Keratinocyte (primary cell): Measurements from ENCODE around the gene RPH3AL. TPM values are rescaled to one million over a fixed set of nuclear protein-coding genes. Genes with fewer than 3 reads are reported as not detected.

Source experiments
- DNase-seq: peaks from one replicate; pipeline ENCODE4 v3.0.0-alpha.2; 2011; ENCODE audit warnings: low read depth, missing footprints, low spot score
- FAIRE-seq: peaks from 2 replicates; lab custom pipeline; 2011; peaks lifted over from hg19 to GRCh38; lab: Jason Lieb, UNC
- H2AFZ ChIP-seq: 2 replicates; pipeline ENCODE4 v1.6.0; 2012; ENCODE audit warnings: low read length, control low read depth, inconsistent platforms; ENCODE audit not compliant: control insufficient read depth
- H3K27ac ChIP-seq: 2 replicates; pipeline ENCODE4 v1.5.1; 2011; ENCODE audit warnings: low read length; ENCODE audit not compliant: control insufficient read depth, insufficient read depth
- H3K27me3 ChIP-seq: 3 replicates; pipeline ENCODE4 v1.6.0; 2011; ENCODE audit warnings: low read length; ENCODE audit not compliant: control insufficient read depth, insufficient read depth; ENCODE audit errors: extremely low read depth
- H3K36me3 ChIP-seq, 2 experiments: 2 replicates in 1 of 2; 3 replicates in 1 of 2; pipeline ENCODE4 v1.5.1; 2011; ENCODE audit warnings: low read length in 2 of 2, mild to moderate bottlenecking in 1 of 2; ENCODE audit not compliant: control insufficient read depth in 2 of 2, insufficient read depth in 2 of 2; ENCODE audit errors: extremely low read depth in 1 of 2
- H3K4me1 ChIP-seq: 3 replicates; pipeline ENCODE4 v1.5.1; 2011; ENCODE audit warnings: low read length; ENCODE audit not compliant: control insufficient read depth, insufficient read depth; ENCODE audit errors: extremely low read depth
- H3K4me2 ChIP-seq: 3 replicates; pipeline ENCODE4 v1.6.0; 2011; ENCODE audit warnings: low read depth, low read length; ENCODE audit not compliant: control insufficient read depth, insufficient read depth; ENCODE audit errors: extremely low read depth
- H3K4me3 ChIP-seq, 3 experiments: fragments of 200-600 bp in 1 of 3; sonication (generic) in 1 of 3; 2 replicates in 2 of 3; 3 replicates in 1 of 3; pipeline ENCODE4 v1.5.1; 2011 to 2016; ENCODE audit warnings: low read length in 3 of 3, mild to moderate bottlenecking in 3 of 3, control low read depth in 2 of 3, inconsistent platforms in 1 of 3, low read depth in 1 of 3, mixed read lengths in 1 of 3, mixed run types in 1 of 3, moderate library complexity in 1 of 3; ENCODE audit not compliant: control insufficient read depth in 2 of 3, insufficient read depth in 2 of 3; ENCODE audit errors: extremely low read depth in 1 of 3
- H3K79me2 ChIP-seq: 2 replicates; pipeline ENCODE4 v1.6.0; 2012; ENCODE audit warnings: low read length; ENCODE audit not compliant: control insufficient read depth, insufficient read depth
- H3K9ac ChIP-seq: 3 replicates; pipeline ENCODE4 v1.6.0; 2011; ENCODE audit warnings: low read length; ENCODE audit not compliant: control insufficient read depth, insufficient read depth; ENCODE audit errors: extremely low read depth
- H3K9me1 ChIP-seq: 3 replicates; pipeline ENCODE4 v1.6.0; 2011; ENCODE audit warnings: low read length; ENCODE audit not compliant: control insufficient read depth, insufficient read depth; ENCODE audit errors: extremely low read depth
- H3K9me3 ChIP-seq: 2 replicates; pipeline ENCODE4 v1.5.1; 2012; ENCODE audit warnings: low read depth, low read length; ENCODE audit not compliant: control insufficient read depth
- H4K20me1 ChIP-seq: 3 replicates; pipeline ENCODE4 v1.6.0; 2011; ENCODE audit warnings: low read length; ENCODE audit not compliant: control insufficient read depth, insufficient read depth; ENCODE audit errors: extremely low read depth
- EZH2 ChIP-seq: IDR thresholded peaks from one replicate; pipeline ENCODE4 v1.6.1; 2012; ENCODE audit warnings: inconsistent platforms, mild to moderate bottlenecking, low read length, moderate library complexity
- dilution Hi-C: fragments of 300-500 bp; cut with MboI; formaldehyde crosslinking; loops from one replicate; pipeline ENCODE4 v1.7.0; 2020; ENCODE audit warnings: low sequenced_read_pairs; ENCODE audit not compliant: extremely low pct_ligation_motif_present
- polyA plus RNA-seq, 5 experiments: library from polyadenylated mRNA; depleted of rRNA in 3 of 5; stranded (reverse) in 3 of 5; stranded (forward) in 1 of 5; unstranded in 1 of 5; fragments of >200 nt; gene quantifications; 1 replicate in 1 of 5; 2 replicates in 3 of 5; 3 replicates in 1 of 5; pipeline versions ENCODE4 v1.2.1 to v1.2.3, GENCODE V29; 2011 to 2012; ENCODE audit warnings: missing spikeins in 2 of 5, low read depth in 1 of 5, low replicate concordance in 1 of 5
- TF ChIP-seq, protein P1 (sequence below), 3 experiments: IDR thresholded peaks in 1 of 3; conservative IDR thresholded peaks in 1 of 3; optimal IDR thresholded peaks in 1 of 3; 2 replicates in 2 of 3; 3 replicates in 1 of 3; pipeline versions ENCODE3 to v1.5.1; 2011; ENCODE audit warnings: low read length in 3 of 3, mild to moderate bottlenecking in 3 of 3, moderate library complexity in 2 of 3, control low read depth in 1 of 3, inconsistent platforms in 1 of 3; ENCODE audit not compliant: insufficient read depth in 2 of 3; ENCODE audit errors: extremely low read depth in 1 of 3

The RPH3AL gene
- polyA plus RNA-seq, 1 donor (not counting 4 experiments of a cell fraction or from before 2014, with no cell fraction given), result 0.31 TPM

DNA sequence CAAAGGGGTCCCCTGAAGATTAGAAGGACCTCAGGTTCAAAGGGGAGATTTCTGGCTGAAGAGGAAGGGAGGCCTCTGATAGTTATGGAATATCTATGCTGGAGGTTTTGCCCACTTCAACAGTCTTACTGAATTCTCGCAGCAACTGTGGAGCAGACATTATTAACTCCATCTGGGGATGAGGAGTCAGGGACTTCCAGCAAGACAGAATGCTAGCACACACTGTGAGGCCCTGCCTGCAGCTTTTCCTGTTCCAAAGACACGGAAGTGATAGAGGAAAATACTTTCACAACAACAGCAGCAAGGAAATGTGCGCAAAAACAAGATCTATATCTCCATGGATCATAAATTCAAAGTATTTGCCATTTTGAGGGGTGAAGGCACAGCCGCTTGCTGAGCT is 72.8 kb downstream of the RPH3AL start:
- no peak overlapping the region for H3K4me2 ChIP-seq
- no peak overlapping the region for H3K4me3 ChIP-seq
- no peaks in the 10 kb centered on the region for H3K36me3 ChIP-seq
- no peaks in the 10 kb centered on the region for H3K9me3 ChIP-seq
- no peaks in the 10 kb centered on the region for H3K9me1 ChIP-seq
- FAIRE-seq, result no peak
- no peak overlapping the region for H2AFZ ChIP-seq
- H3K27me3 ChIP-seq, result peaks cover 8% of the 10 kb centered on the region
- dilution Hi-C loops, result no loop called here
- no peaks in the 10 kb centered on the region for H3K79me2 ChIP-seq
- H3K4me1 ChIP-seq, result no peaks in the 10 kb centered on the region
- peaks cover 2% of the 10 kb centered on the region for H4K20me1 ChIP-seq
- H3K27ac ChIP-seq, result no peak overlapping the region
- TF ChIP-seq, protein P1, sequence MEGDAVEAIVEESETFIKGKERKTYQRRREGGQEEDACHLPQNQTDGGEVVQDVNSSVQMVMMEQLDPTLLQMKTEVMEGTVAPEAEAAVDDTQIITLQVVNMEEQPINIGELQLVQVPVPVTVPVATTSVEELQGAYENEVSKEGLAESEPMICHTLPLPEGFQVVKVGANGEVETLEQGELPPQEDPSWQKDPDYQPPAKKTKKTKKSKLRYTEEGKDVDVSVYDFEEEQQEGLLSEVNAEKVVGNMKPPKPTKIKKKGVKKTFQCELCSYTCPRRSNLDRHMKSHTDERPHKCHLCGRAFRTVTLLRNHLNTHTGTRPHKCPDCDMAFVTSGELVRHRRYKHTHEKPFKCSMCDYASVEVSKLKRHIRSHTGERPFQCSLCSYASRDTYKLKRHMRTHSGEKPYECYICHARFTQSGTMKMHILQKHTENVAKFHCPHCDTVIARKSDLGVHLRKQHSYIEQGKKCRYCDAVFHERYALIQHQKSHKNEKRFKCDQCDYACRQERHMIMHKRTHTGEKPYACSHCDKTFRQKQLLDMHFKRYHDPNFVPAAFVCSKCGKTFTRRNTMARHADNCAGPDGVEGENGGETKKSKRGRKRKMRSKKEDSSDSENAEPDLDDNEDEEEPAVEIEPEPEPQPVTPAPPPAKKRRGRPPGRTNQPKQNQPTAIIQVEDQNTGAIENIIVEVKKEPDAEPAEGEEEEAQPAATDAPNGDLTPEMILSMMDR (optimal IDR thresholded peaks at IDR 0.05 in 1 of 3, IDR thresholded peaks at IDR 0.05 in 1 of 3, conservative IDR thresholded peaks at IDR 0.05 in 1 of 3; ENCODE audit: extremely low read depth in 1 of 3, insufficient read depth in 2 of 3, low read length in 3 of 3), result no peak
- no peak for TF ChIP-seq EZH2
- no peak for DNase-seq
- H3K9ac ChIP-seq, result no peak overlapping the region

DNA sequence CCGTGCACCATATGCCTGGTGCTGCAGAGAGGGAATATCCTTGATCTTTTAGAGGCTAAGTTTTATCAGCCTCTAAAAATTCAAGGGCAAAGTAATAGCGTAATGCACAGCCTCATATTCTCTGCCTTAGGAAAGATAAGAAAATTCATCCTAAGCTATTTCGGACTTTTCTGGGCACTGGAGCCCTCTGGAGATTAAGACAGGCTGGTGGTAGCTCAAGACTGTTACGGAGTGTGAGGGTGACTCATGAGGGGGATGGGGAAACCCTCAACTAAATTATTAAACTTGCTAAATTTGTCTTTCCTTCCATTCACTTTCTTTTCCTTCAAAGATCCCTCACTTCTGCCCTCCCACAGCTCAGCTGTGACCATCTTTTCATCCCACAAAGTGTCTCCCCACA is 73.3 kb downstream of the RPH3AL start:
- Histone ChIP-seq H3K27ac (no peak overlapping the region), H3K4me3 (no peak overlapping the region), H4K20me1 (peaks cover 2% of the 10 kb centered on the region), H3K9me1 (no peaks in the 10 kb centered on the region), H2AFZ (no peak overlapping the region), H3K4me2 (no peak overlapping the region), H3K27me3 (peaks cover 11% of the 10 kb centered on the region), H3K4me1 (no peaks in the 10 kb centered on the region), H3K36me3 (no peaks in the 10 kb centered on the region), H3K9me3 (no peaks in the 10 kb centered on the region), H3K79me2 (no peaks in the 10 kb centered on the region), H3K9ac (no peak overlapping the region)
- dilution Hi-C loops, result no loop called here
- DNase-seq (no peak), FAIRE-seq (no peak)
- TF ChIP-seq, protein P1 (optimal IDR thresholded peaks at IDR 0.05 in 1 of 3, IDR thresholded peaks at IDR 0.05 in 1 of 3, conservative IDR thresholded peaks at IDR 0.05 in 1 of 3; ENCODE audit: extremely low read depth in 1 of 3, insufficient read depth in 2 of 3, low read length in 3 of 3), result no peak
- no peak for TF ChIP-seq EZH2
